ENCODE results near the gene ACSM3. TPM values are rescaled to one million over a fixed set of nuclear protein-coding genes. Genes with fewer than 3 reads are reported as not detected.

The ACSM3 gene
- total RNA-seq, 2 donors from 2014 or later: 1.6 to 1.8 TPM

- Mint-ChIP-seq H3K36me3 (ENCODE audit: low read depth) (peaks cover 28% of the 10 kb centered on the region), H3K4me1 (peaks cover 7% of the 10 kb centered on the region), H3K27me3 (ENCODE audit: insufficient read depth) (peaks cover 1% of the 10 kb centered on the region), H3K27ac (peak overlapping the region; percentile 98), H3K9me3 (peaks cover 5% of the 10 kb centered on the region), H3K4me3 (peak overlapping the region; percentile 95)
- WGBS, 2 experiments (ENCODE audit: insufficient coverage in 1 of 2, insufficient read length in 1 of 2): 90 to 96% methylated on average over 6 to 9 of the region's 11 CpGs
- no peak for DNase-seq
- TF ChIP-seq CTCF (conservative IDR thresholded peaks at IDR 0.05): peak; percentile 60
- Histone ChIP-seq H3K4me1 (ENCODE audit: control insufficient read depth, insufficient read depth, low read length) (no peaks in the 10 kb centered on the region), H3K27me3 (ENCODE audit: control insufficient read depth, insufficient read depth, low read length, poor library complexity, severe bottlenecking) (no peaks in the 10 kb centered on the region), H3K4me3 (ENCODE audit: low read length) (peak overlapping the region; percentile 87), H3K36me3 (ENCODE audit: control insufficient read depth, insufficient read depth, low read length) (peaks cover 38% of the 10 kb centered on the region), H3K9ac (ENCODE audit: extremely low read depth, low read length, poor library complexity, severe bottlenecking) (peak overlapping the region; percentile 65), H3K27ac (ENCODE audit: low read depth, low read length) (no peak overlapping the region), H3K9me3 (ENCODE audit: control insufficient read depth, low read length) (no peaks in the 10 kb centered on the region)
Observed at GRCh38 chr16:20740007-20740883, 23.6 kb upstream of the ACSM3 start.

GRCh38 chr16:20740901-20741521 lies 22.8 kb upstream of the ACSM3 start:
- TF ChIP-seq CTCF (conservative IDR thresholded peaks at IDR 0.05): no peak
- H3K9me3 Mint-ChIP-seq: peaks cover 5% of the 10 kb centered on the region
- Histone ChIP-seq H3K36me3 (ENCODE audit: control insufficient read depth, insufficient read depth, low read length) (peaks cover 30% of the 10 kb centered on the region), H3K9ac (ENCODE audit: extremely low read depth, low read length, poor library complexity, severe bottlenecking) (peak overlapping the region; percentile 65), H3K4me3 (ENCODE audit: low read length) (peak overlapping the region; percentile 87), H3K4me1 (ENCODE audit: control insufficient read depth, insufficient read depth, low read length) (no peaks in the 10 kb centered on the region), H3K9me3 (ENCODE audit: control insufficient read depth, low read length) (no peaks in the 10 kb centered on the region), H3K27me3 (ENCODE audit: control insufficient read depth, insufficient read depth, low read length, poor library complexity, severe bottlenecking) (no peaks in the 10 kb centered on the region), H3K27ac (ENCODE audit: low read depth, low read length) (no peak overlapping the region)
- peak; percentile 93 for DNase-seq
- peak overlapping the region; percentile 98 for H3K27ac Mint-ChIP-seq
- 0 to 1% methylated on average over 2 to 34 of the region's 36 CpGs for WGBS, 2 experiments (ENCODE audit: insufficient coverage in 1 of 2, insufficient read length in 1 of 2)
- peaks cover 20% of the 10 kb centered on the region for H3K36me3 Mint-ChIP-seq (ENCODE audit: low read depth)
- H3K4me1 Mint-ChIP-seq: peaks cover 7% of the 10 kb centered on the region
- H3K4me3 Mint-ChIP-seq: peak overlapping the region; percentile 95
- H3K27me3 Mint-ChIP-seq (ENCODE audit: insufficient read depth): peaks cover 1% of the 10 kb centered on the region

GRCh38 chr16:20741554-20742285 lies 22.1 kb upstream of the ACSM3 start, which contains the start of gene THUMPD1:
Gene THUMPD1, minus strand, starts transcription at chr16:20741818. Its CDS starts 79 bp downstream, at chr16:20741739.
- peak; percentile 99 for DNase-seq
- Mint-ChIP-seq H3K4me1 (peaks cover 7% of the 10 kb centered on the region), H3K9me3 (peaks cover 10% of the 10 kb centered on the region), H3K36me3 (ENCODE audit: low read depth) (peaks cover 15% of the 10 kb centered on the region), H3K4me3 (peak within 1 kb of the TSS; percentile 95), H3K27me3 (ENCODE audit: insufficient read depth) (peaks cover 1% of the 10 kb centered on the region), H3K27ac (peak within 1 kb of the TSS; percentile 98)
- H3K9ac ChIP-seq (ENCODE audit: extremely low read depth, low read length, poor library complexity, severe bottlenecking): peak within 1 kb of the TSS; percentile 65
- no peaks in the 10 kb centered on the region for H3K4me1 ChIP-seq (ENCODE audit: control insufficient read depth, insufficient read depth, low read length)
- TF ChIP-seq CTCF (conservative IDR thresholded peaks at IDR 0.05): peak; percentile 30
- WGBS, 2 experiments (ENCODE audit: insufficient coverage in 1 of 2, insufficient read length in 1 of 2): 5 to 6% methylated on average over 32 to 42 of the region's 42 CpGs
- peak within 1 kb of the TSS; percentile 87 for H3K4me3 ChIP-seq (ENCODE audit: low read length)
- H3K36me3 ChIP-seq (ENCODE audit: control insufficient read depth, insufficient read depth, low read length): peaks cover 23% of the 10 kb centered on the region
- H3K27ac ChIP-seq (ENCODE audit: low read depth, low read length): no peak within 1 kb of the TSS
- no peaks in the 10 kb centered on the region for H3K27me3 ChIP-seq (ENCODE audit: control insufficient read depth, insufficient read depth, low read length, poor library complexity, severe bottlenecking)
- peaks cover 5% of the 10 kb centered on the region for H3K9me3 ChIP-seq (ENCODE audit: control insufficient read depth, low read length)

All from endodermal cell (in vitro differentiated cells).